ENCODE data around the gene TAAR6.
"Not testable (repeated sequence)": the region's sequence is repeated elsewhere in the genome, so short reads cannot be mapped to it uniquely, and the experiment has no call there.

The TAAR6 gene

DNA sequence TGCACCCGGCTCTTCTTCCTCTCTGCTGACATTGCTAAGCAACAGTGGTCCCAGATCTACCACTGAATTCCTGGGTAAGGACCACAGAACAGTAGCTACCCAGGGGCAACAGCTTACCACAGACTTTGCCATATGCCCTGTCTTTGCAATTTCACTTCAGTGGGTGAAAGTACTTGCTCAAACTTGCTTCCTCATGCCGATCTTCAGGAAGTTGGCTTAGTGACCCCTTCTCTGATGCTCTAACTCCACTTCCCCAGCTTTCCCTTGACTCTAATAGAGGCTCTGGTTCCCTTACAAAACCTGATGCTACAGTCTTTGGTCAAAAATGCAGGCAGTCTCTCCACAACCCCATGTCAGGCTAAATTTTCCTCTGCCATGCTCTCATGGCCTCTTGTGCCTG, 22.7 kb downstream of the TAAR6 start:
- DNase-seq: no peak

DNA sequence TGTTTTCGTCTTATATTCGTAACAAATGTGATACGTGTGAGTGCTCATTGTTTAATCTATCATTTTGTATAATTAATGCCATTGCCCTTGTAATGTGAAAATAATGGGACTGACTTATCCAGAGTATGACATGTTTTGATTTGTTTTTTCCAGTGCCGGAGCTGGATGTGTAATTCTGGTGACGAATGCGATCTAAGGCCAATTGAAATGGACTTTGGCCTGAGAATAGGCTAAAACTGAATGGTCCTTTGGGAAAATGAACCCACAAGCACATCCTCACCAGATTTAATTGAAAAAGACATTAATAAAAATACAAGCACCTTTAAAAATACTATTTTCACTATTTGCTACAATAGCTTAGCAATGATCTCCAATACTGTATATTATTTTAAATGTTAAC, 26.1 kb downstream of the TAAR6 start:
- no peak for DNase-seq

DNA sequence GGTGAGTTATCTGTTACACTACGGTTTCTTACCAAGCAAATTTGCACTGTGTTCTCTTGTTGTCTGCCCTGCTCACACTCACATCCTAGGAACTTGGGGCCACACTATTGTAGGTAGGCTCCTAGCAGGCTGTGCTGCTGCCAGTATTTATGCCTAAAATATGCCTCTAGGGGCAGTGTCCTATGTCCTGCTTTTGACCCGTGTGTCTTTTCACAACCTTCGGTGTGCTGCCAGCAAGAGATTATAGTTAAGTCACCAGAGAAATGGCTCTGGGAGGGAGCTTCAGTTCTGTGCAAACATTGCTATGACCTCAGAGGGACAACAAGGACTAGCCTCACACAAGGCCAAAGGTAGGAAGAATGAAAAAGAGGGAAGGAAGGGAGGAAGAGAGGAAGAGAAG, 28.4 kb downstream of the TAAR6 start:
- no peak for DNase-seq

DNA sequence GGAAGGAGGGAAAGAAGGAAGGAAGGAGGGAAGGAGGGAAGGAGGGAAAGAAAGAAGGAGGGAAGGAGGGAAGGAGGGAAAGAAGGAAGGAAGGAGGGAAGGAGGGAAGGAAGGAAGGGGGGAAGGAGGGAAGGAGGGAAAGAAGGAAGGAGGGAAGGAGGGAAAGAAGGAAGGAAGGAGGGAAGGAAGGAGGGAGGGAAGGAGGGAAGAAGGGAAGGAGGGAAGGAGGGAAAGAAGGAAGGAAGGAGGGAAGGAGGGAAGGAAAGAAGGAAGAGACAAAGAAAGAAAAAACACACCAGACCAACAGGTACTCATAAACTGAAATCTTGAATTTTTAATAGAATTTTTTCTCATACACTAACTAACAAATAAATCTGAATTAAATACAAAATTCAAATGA, 30.8 kb downstream of the TAAR6 start:
- not testable (repeated sequence) for DNase-seq

DNA sequence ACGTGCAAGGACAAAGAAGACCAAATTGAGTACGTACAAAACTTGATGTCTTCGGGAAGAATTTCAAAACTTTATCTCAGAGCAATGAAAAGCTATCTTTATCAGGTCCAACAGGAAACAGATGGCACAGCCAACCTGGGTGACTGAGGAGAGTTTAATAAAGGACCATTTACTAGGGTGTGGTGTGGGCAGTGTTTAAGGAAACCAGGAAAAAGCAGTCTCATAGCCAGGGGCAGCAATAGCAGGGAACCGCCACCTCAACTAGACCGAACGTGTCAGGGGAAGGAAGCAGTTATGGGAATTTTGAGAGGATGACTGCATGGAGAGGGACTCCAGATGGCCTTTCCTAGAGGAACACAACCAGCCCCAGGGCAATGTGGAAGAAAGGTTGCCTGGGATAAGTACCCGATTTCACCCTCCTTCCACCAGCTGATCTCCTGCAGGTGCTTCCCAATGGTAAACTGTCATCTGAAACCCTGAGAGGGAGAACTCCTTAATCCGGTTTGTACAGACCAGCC, 34.6 kb downstream of the TAAR6 start:
- DNase-seq: no peak

DNA sequence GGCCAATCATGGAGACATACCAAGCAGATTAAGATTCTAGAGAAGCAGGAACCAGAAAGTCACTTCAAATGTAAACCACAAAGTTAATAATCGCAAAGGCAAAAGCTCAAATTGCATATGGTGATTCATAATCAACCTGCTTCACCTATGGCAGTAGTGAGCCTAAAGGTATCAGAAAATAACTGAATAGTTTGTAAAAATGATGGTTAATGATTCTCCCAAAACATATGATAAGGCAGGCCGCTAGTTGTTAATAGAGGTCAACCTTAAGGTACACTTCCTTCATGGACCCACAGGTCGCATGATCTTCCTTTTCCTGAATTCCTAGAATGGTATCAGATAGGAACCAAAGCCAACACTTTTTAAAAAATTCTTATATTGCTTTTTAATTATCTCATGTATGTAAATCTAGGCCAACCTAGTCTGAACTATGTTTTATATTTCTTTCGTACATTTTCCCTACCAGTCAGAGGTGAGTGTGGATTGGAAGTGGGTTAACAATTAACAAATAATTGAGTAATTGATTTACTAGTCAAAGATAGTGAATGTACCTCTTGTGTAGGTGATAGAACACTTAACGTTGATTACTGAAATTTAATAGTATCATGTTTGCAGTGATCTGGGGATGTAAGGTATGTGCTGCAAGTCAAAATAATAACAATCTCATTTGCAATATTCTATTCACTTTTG, 37.6 kb downstream of the TAAR6 start:
- DNase-seq: no peak

DNA sequence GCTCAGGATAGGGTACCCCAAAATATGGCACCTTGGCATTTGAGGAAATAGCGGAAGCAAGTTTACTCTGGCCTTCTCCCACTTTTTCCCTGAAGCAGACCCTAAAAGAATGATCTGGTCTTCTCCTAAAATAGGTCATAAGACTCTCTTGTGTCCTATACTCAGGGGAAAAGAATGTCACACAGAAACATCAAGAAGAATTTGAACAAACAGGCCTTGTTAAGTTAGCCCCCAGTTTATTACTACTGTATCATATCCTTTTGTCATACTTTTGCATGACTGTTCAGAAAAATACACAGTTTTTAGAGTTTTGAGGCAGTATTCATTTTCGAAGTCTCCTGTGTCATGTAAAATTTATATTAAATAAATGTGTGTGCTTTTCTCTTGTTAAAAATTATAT, 41.5 kb downstream of the TAAR6 start:
- DNase-seq: no peak

DNA sequence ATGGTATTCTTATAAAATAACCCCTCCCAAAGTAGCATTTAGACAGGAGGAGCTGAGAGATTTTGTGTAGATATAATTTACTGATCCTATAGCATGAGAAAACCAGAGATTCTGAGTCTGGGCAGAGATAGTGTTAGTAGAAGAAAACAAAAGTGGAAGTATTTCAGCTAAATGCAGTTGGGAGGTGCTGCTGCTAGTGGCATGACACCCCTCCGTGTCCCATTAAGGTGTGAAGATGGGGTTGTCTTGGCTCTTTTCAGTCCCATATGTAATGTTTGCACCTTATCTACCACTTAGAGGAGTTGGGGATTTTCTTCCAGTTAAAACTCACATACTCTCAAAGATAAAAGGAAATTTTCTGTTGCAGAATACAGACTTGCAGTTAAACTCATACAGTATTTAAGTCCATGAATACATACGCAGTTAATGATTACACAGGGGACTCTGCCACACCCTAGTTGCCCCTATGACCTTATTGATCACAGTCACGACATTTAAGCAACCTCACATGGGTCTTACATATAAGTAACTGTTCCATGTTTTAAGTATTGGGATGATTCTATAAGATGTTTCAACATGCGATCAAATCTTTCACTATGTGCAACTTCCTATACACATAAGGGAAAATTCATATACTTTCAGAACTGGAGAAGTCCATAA, 42.5 kb downstream of the TAAR6 start:
- no peak for DNase-seq

DNA sequence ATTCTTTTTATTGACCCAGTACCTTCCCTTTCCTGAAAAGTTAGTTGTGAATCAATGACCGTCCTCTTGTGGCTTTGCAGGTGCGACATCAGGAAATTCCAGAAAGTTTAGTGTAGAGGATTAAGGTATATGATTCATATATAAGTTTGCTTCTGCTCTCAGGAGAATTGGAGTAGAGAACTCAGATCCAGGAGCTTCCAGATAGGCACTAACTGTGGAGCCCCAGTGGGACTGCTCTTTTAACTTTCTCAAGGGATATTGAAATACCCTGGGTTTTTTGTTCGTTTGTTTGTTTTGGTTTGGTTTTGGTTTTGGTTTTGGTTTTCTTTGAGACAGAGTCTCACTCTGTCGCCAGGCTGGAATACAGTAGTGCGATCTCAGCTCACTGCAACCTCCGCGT, 44.4 kb downstream of the TAAR6 start:
- no peak for DNase-seq

DNA sequence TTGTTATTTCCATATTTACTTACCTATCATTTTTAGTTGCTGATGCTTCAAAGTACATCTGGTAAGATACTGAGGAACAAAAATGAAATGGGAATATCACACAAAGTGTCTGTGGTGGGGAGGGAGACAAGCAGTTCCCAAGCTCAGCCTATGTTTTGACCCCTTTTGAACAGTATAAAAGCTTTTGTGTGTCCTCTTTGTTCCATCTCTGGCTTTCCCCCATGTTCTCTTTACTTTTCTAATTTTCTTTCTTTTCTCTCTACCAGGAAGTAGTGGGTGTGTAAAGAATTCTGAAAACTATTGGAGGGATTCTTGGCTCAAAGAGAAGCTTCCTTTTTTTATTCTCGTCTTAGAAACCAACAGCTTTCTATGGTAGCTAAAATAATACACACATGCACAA, 46.6 kb downstream of the TAAR6 start:
- no peak for DNase-seq

Measured in stimulated activated CD4-positive, alpha-beta T cell treated with anti-CD3 and anti-CD28 coated beads, Interleukin-12 subunit alpha, Interleukin-12 subunit beta, amount 100 ng/mL, for 4 hours (primary cell).